HepG2 (cell line): ENCODE measurements around the gene MRPL28. TPM values are rescaled to one million over a fixed set of nuclear protein-coding genes. Genes with fewer than 3 reads are reported as not detected.
A peak's percentile ranks its signal among the peaks of the same experiment; 100 is the strongest.

Source experiments
- CTCF ChIP-seq: sonication (generic); formaldehyde crosslinking; IDR thresholded peaks from 2 replicates; pipeline ENCODE4 v1.5.0; 2020; ENCODE audit warnings: mild to moderate bottlenecking, missing genetic modification reagents, moderate library complexity
- FOXO1 ChIP-seq: sonication (generic); formaldehyde crosslinking; IDR thresholded peaks from 2 replicates; pipeline ENCODE4 v1.4.0; 2020; ENCODE audit warnings: missing genetic modification reagents
- HES4 ChIP-seq: sonication (generic); formaldehyde crosslinking; IDR thresholded peaks from 2 replicates; pipeline ENCODE4 v1.9.0; 2021; ENCODE audit warnings: mild to moderate bottlenecking, missing genetic modification reagents, borderline replicate concordance
- JUN ChIP-seq: sonication (generic); formaldehyde crosslinking; IDR thresholded peaks from 2 replicates; pipeline ENCODE4 v1.4.0; 2020; ENCODE audit warnings: mild to moderate bottlenecking, missing genetic modification reagents
- MLXIP ChIP-seq: sonication (generic); formaldehyde crosslinking; IDR thresholded peaks from 2 replicates; pipeline ENCODE4 v1.9.0; 2021; ENCODE audit warnings: missing genetic modification reagents, borderline replicate concordance
- PHF8 ChIP-seq: sonication (generic); formaldehyde crosslinking; IDR thresholded peaks from 2 replicates; pipeline ENCODE4 v1.5.0; 2020; ENCODE audit warnings: missing genetic modification reagents
- RNF2 ChIP-seq: fragments of 450-650 bp; conservative IDR thresholded peaks from 2 replicates; pipeline ENCODE4 v1.6.1; 2016; ENCODE audit warnings: low read depth
- SIN3B ChIP-seq: fragments of 150-350 bp; IDR thresholded peaks from 2 replicates; pipeline ENCODE4 v1.6.1; 2014; ENCODE audit warnings: low read length
- SIX4 ChIP-seq: sonication (generic); formaldehyde crosslinking; IDR thresholded peaks from 2 replicates; pipeline ENCODE4 v1.4.0; 2020; ENCODE audit warnings: missing genetic modification reagents
- SRSF1 ChIP-seq: fragments of 200-400 bp; formaldehyde crosslinking; optimal IDR thresholded peaks from 2 replicates; pipeline ENCODE3; 2017; ENCODE audit warnings: mild to moderate bottlenecking, low read depth, low read length, moderate library complexity
- ZBTB26 ChIP-seq: IDR thresholded peaks from 2 replicates; pipeline ENCODE4 v1.6.1; 2016; ENCODE audit warnings: missing compliant biosample characterization, missing genetic modification reagents, borderline replicate concordance
- ZC3H13 ChIP-seq: sonication (generic); formaldehyde crosslinking; IDR thresholded peaks from 2 replicates; pipeline ENCODE4 v1.8.1; 2023; ENCODE audit warnings: mild to moderate bottlenecking, missing genetic modification reagents, moderate library complexity
- ZFYVE20 ChIP-seq: sonication (generic); formaldehyde crosslinking; IDR thresholded peaks from 2 replicates; pipeline ENCODE4 v1.8.0; 2023; ENCODE audit warnings: low read depth, mild to moderate bottlenecking, moderate library complexity, missing genetic modification reagents, borderline replicate concordance
- ZMYM3 ChIP-seq: sonication (generic); formaldehyde crosslinking; IDR thresholded peaks from 2 replicates; pipeline ENCODE4 v1.5.1; 2020; ENCODE audit warnings: mild to moderate bottlenecking, missing genetic modification reagents
- ZNF281 ChIP-seq: sonication (generic); formaldehyde crosslinking; IDR thresholded peaks from 2 replicates; pipeline ENCODE4 v1.4.0; 2020; ENCODE audit warnings: missing genetic modification reagents, borderline replicate concordance
- ZNF30 ChIP-seq: sonication (generic); formaldehyde crosslinking; IDR thresholded peaks from 2 replicates; pipeline ENCODE4 v1.5.0; 2020; ENCODE audit warnings: mild to moderate bottlenecking, missing genetic modification reagents
- ZNF691 ChIP-seq: sonication (generic); formaldehyde crosslinking; IDR thresholded peaks from 2 replicates; pipeline ENCODE4 v1.4.0; 2020; ENCODE audit warnings: missing genetic modification reagents, low read depth, mild to moderate bottlenecking, borderline replicate concordance
- ZNF792 ChIP-seq: IDR thresholded peaks from 2 replicates; pipeline ENCODE4 v1.6.1; 2016
- ZSCAN21 ChIP-seq: sonication (generic); formaldehyde crosslinking; IDR thresholded peaks from 2 replicates; pipeline ENCODE4 v1.8.0; 2022; ENCODE audit warnings: mild to moderate bottlenecking, missing genetic modification reagents, moderate library complexity, borderline replicate concordance
- polyA plus RNA-seq, 8 experiments: library from polyadenylated mRNA; depleted of rRNA in 3 of 8; stranded (reverse) in 7 of 8; unstranded in 1 of 8; fragments of >200 nt; fragmentation: Illumina TruSeq in 4 of 8; extraction: Trizol in 4 of 8; gene quantifications; 2 replicates each; pipeline versions ENCODE4 v1.2.1 to v1.2.3, GENCODE V29; 2011 to 2016; ENCODE audit warnings: low read depth in 4 of 8, missing spikeins in 1 of 8, mixed read lengths in 1 of 8; ENCODE audit not compliant: insufficient read depth in 1 of 8
- total RNA-seq, 5 experiments: library from RNA; depleted of rRNA; stranded (reverse); fragments of >200 nt; fragmentation: Illumina TruSeq; extraction: Trizol; gene quantifications; 2 replicates each; pipeline ENCODE4 v1.2.3, GENCODE V29; 2016; ENCODE audit warnings: low read depth in 1 of 5

MRPL28 gene
- total and polyA plus RNA-seq, 2 of the 13 experiments (the other 11 are each of a cell fraction or from before 2014, with no cell fraction given), result 114 to 135 TPM

GRCh38 chr16:381789-382717 lies 11.7 kb upstream of the MRPL28 start, which contains the start of gene PGAP6 (continued):
- TF ChIP-seq ZFYVE20 (CRISPR knock-in tag), result no peak
- TF ChIP-seq SIX4 (CRISPR knock-in tag), result no peak
- no peak for TF ChIP-seq ZMYM3 (CRISPR knock-in tag)
- no peak for TF ChIP-seq ZBTB26 (CRISPR knock-in tag)
- no peak for TF ChIP-seq SIN3B
- no peak for TF ChIP-seq ZC3H13
- peak; percentile 81; the same call in 1 of the 2 replicates for TF ChIP-seq ZNF691 (CRISPR knock-in tag)
- TF ChIP-seq MLXIP (CRISPR knock-in tag), result no peak
- TF ChIP-seq SRSF1, result no peak
- TF ChIP-seq RNF2, result no peak
- TF ChIP-seq ZNF30 (CRISPR knock-in tag), result no peak
- TF ChIP-seq HES4 (CRISPR knock-in tag), result peak; percentile 54; the same call in 1 of the 2 replicates
- no peak for TF ChIP-seq JUN (CRISPR knock-in tag)
- TF ChIP-seq ZNF792, result no peak
- TF ChIP-seq PHF8 (CRISPR knock-in tag), result peak; percentile 38; the same call in 1 of the 2 replicates
- TF ChIP-seq FOXO1 (CRISPR knock-in tag), result no peak
- no peak for TF ChIP-seq CTCF
- no peak for TF ChIP-seq ZNF281 (CRISPR knock-in tag)
- no peak for TF ChIP-seq ZSCAN21
